GM19238 (cell line): ENCODE results near the gene ABTB2.
A peak's percentile ranks its signal among the peaks of the same experiment; 100 is the strongest.
"Not testable (repeated sequence)": the region's sequence is repeated elsewhere in the genome, so short reads cannot be mapped to it uniquely, and the experiment has no call there.

Source experiments
- DNase-seq: peaks from one replicate; pipeline ENCODE4 v3.0.0; 2011; ENCODE audit warnings: low spot score; ENCODE audit not compliant: insufficient read length

Gene ABTB2

GRCh38 chr11:34264303-34265110 lies 93.3 kb downstream of the ABTB2 start:
- no peak for DNase-seq

- no peak for DNase-seq
Observed at GRCh38 chr11:34263441-34264091, 94.2 kb downstream of the ABTB2 start.

- no peak for DNase-seq
Observed at GRCh38 chr11:34262531-34263081, 95.2 kb downstream of the ABTB2 start.

- no peak for DNase-seq
Observed at GRCh38 chr11:34261820-34262219, 96.0 kb downstream of the ABTB2 start.

GRCh38 chr11:34261095-34261494 lies 96.7 kb downstream of the ABTB2 start:
- no peak for DNase-seq

GRCh38 chr11:34260072-34260575 lies 97.7 kb downstream of the ABTB2 start:
- DNase-seq, result no peak

GRCh38 chr11:34259087-34259486 lies 98.7 kb downstream of the ABTB2 start:
- DNase-seq, result no peak

- no peak for DNase-seq
Observed at GRCh38 chr11:34256626-34257025, 101.2 kb downstream of the ABTB2 start.

GRCh38 chr11:34256150-34256549 lies 101.7 kb downstream of the ABTB2 start:
- DNase-seq, result no peak

- DNase-seq, result no peak
Observed at GRCh38 chr11:34255101-34255500, 102.7 kb downstream of the ABTB2 start.

GRCh38 chr11:34254011-34254410 lies 103.8 kb downstream of the ABTB2 start:
- no peak for DNase-seq

GRCh38 chr11:34252651-34253050 lies 105.2 kb downstream of the ABTB2 start:
- DNase-seq, result no peak

GRCh38 chr11:34252015-34252414 lies 105.8 kb downstream of the ABTB2 start:
- no peak for DNase-seq

GRCh38 chr11:34251589-34251980 lies 106.2 kb downstream of the ABTB2 start:
- no peak for DNase-seq

- DNase-seq, result peak; percentile 41
Observed at GRCh38 chr11:34250732-34251588, 106.8 kb downstream of the ABTB2 start.

GRCh38 chr11:34250211-34250610 lies 107.6 kb downstream of the ABTB2 start:
- DNase-seq, result no peak

- no peak for DNase-seq
Observed at GRCh38 chr11:34249439-34249838, 108.4 kb downstream of the ABTB2 start.

- not testable (repeated sequence) for DNase-seq
Observed at GRCh38 chr11:34246511-34246910, 111.3 kb downstream of the ABTB2 start.

GRCh38 chr11:34245041-34245440 lies 112.8 kb downstream of the ABTB2 start:
- no peak for DNase-seq

- DNase-seq, result peak; percentile 43
Observed at GRCh38 chr11:34243600-34244464, 114.0 kb downstream of the ABTB2 start.
